Thyroid gland (tissue), 4 donors: ENCODE data around the gene EPB41L5. TPM values are rescaled to one million over a fixed set of nuclear protein-coding genes. Genes with fewer than 3 reads are reported as not detected.
"Not testable (repeated sequence)": the region's sequence is repeated elsewhere in the genome, so short reads cannot be mapped to it uniquely, and the experiment has no call there.

Source experiments
- DNase-seq, 2 donors: peaks; one replicate each; pipeline ENCODE4 v3.0.0-alpha.2; 2019
- H3K27ac ChIP-seq, 3 donors: fragments of 200-600 bp; sonication (generic); 1 replicate in 2 of 3; 2 replicates in 1 of 3; pipeline ENCODE4 v1.5.1; 2016 to 2019; ENCODE audit warnings: mild to moderate bottlenecking in 1 of 3, moderate library complexity in 1 of 3
- H3K27me3 ChIP-seq: fragments of 200-600 bp; sonication (generic); one replicate; pipeline ENCODE4 v1.5.1; 2019
- H3K36me3 ChIP-seq, 2 donors: fragments of 200-600 bp; sonication (generic); one replicate each; pipeline ENCODE4 v1.5.1; 2016 to 2019
- H3K4me1 ChIP-seq, 2 donors: fragments of 200-600 bp; sonication (generic); one replicate each; pipeline ENCODE4 v1.5.1; 2017 to 2019
- H3K4me3 ChIP-seq, 3 donors: fragments of 200-600 bp; sonication (generic); replicated peaks in 1 of 3; 1 replicate in 2 of 3; 2 replicates in 1 of 3; pipeline ENCODE4 v1.5.1; 2016; ENCODE audit warnings: mild to moderate bottlenecking in 1 of 3
- H3K9me3 ChIP-seq: fragments of 200-600 bp; sonication (generic); one replicate; pipeline ENCODE4 v1.5.1; 2017
- CTCF ChIP-seq, 6 experiments: fragments of 200-600 bp in 3 of 6; fragments of 450-650 bp in 3 of 6; sonication (generic) in 3 of 6; IDR thresholded peaks; one replicate each; pipeline ENCODE4 v1.5.1; 2016 to 2019; ENCODE audit warnings: antibody characterized with exemption in 6 of 6, mild to moderate bottlenecking in 2 of 6, inconsistent platforms in 1 of 6, moderate library complexity in 1 of 6
- POLR2A ChIP-seq, 2 donors: fragments of 450-650 bp; IDR thresholded peaks; one replicate each; pipeline ENCODE4 v1.6.1; 2017; ENCODE audit warnings: antibody characterized with exemption in 2 of 2, mild to moderate bottlenecking in 2 of 2, moderate library complexity in 1 of 2
- WGBS, 2 donors: methylation state at CpG; one replicate each; pipeline ENCODE4 v1.1.5; 2017; 5-methylcytosine and 5-hydroxymethylcytosine counted together
- intact Hi-C: fragments of 100-400 bp; cut with DNase I; formaldehyde crosslinking; loops from one replicate; pipeline ENCODE4 v1.15.1; 2023
- total RNA-seq, 4 donors: library from RNA; depleted of rRNA; stranded (reverse); fragments of >200 nt; gene quantifications; one replicate each; pipeline ENCODE4 v1.2.3, GENCODE V29; 2016

Gene EPB41L5
- total RNA-seq, 4 donors from 2014 or later, result 82.2 to 126 (median 116) TPM

GRCh38 chr2:120059483-120059882 lies 46.6 kb downstream of the EPB41L5 start:
- TF ChIP-seq CTCF (IDR thresholded peaks at IDR 0.05), result no peak
- TF ChIP-seq POLR2A (IDR thresholded peaks at IDR 0.05), result no peak
- Histone ChIP-seq H3K9me3 (no peaks in the 10 kb centered on the region), H3K36me3 (no peaks in the 10 kb centered on the region), H3K4me1 (peaks cover 0 to 6% of the 10 kb centered on the region in 2 donors), H3K27me3 (no peaks in the 10 kb centered on the region), H3K4me3 (no peak overlapping the region), H3K27ac (no peak overlapping the region)
- intact Hi-C loops, result no loop called here
- peak; percentile 6 to 19 for DNase-seq
- WGBS, 2 donors, result 89 to 93% methylated on average over 8 of the region's 8 CpGs

- DNase-seq, result no peak
- Histone ChIP-seq H3K36me3 (no peaks in the 10 kb centered on the region), H3K27me3 (no peaks in the 10 kb centered on the region), H3K4me3 (no peak overlapping the region), H3K27ac (no peak overlapping the region), H3K9me3 (no peaks in the 10 kb centered on the region), H3K4me1 (peaks cover 4 to 6% of the 10 kb centered on the region in 2 donors)
- WGBS, 2 donors, result 92 to 93% methylated on average over 2 of the region's 2 CpGs
- TF ChIP-seq CTCF (IDR thresholded peaks at IDR 0.05) (no peak), POLR2A (IDR thresholded peaks at IDR 0.05) (no peak)
- intact Hi-C loops, result no loop called here
Measured at GRCh38 chr2:120060088-120060623, 47.3 kb downstream of the EPB41L5 start.

GRCh38 chr2:120064664-120065063 lies 51.8 kb downstream of the EPB41L5 start:
- H3K36me3 ChIP-seq, result no peaks in the 10 kb centered on the region
- TF ChIP-seq CTCF (IDR thresholded peaks at IDR 0.05), result no peak
- no peak for TF ChIP-seq POLR2A (IDR thresholded peaks at IDR 0.05)
- no peak overlapping the region for H3K4me3 ChIP-seq
- H3K27me3 ChIP-seq, result no peaks in the 10 kb centered on the region
- intact Hi-C loops, result no loop called here
- H3K9me3 ChIP-seq, result no peaks in the 10 kb centered on the region
- 41 to 51% methylated on average over 1 of the region's 1 CpG for WGBS, 2 donors
- peaks cover 9 to 13% of the 10 kb centered on the region in 2 donors for H3K4me1 ChIP-seq
- no peak for DNase-seq
- peak overlapping the region in 1 of 3 donors; percentile 8 for H3K27ac ChIP-seq

- TF ChIP-seq POLR2A (IDR thresholded peaks at IDR 0.05), result no peak
- no peak for TF ChIP-seq CTCF (IDR thresholded peaks at IDR 0.05)
- Histone ChIP-seq H3K36me3 (no peaks in the 10 kb centered on the region), H3K27ac (peak overlapping the region in 1 of 3 donors; percentile 13), H3K4me3 (no peak overlapping the region), H3K9me3 (no peaks in the 10 kb centered on the region), H3K27me3 (no peaks in the 10 kb centered on the region), H3K4me1 (peaks cover 6 to 13% of the 10 kb centered on the region in 2 donors)
- DNase-seq, result no peak
- 64 to 68% methylated on average over 6 of the region's 6 CpGs for WGBS, 2 donors
- intact Hi-C loops, result no loop called here
Measured at GRCh38 chr2:120066800-120067547, 54.1 kb downstream of the EPB41L5 start.

GRCh38 chr2:120068040-120068658 lies 55.3 kb downstream of the EPB41L5 start:
- intact Hi-C loops, result not testable (repeated sequence)
- WGBS, 2 donors, result 94 to 95% methylated on average over 19 to 20 of the region's 20 CpGs

More at GRCh38 chr2:120068040-120068658, 55.3 kb downstream of the EPB41L5 start:
- H3K4me3 ChIP-seq, H3K9me3 ChIP-seq, H3K27ac ChIP-seq, H3K27me3 ChIP-seq, H3K36me3 ChIP-seq, DNase-seq: not testable (repeated sequence)
- H3K4me1 ChIP-seq, result peaks cover 6 to 13% of the 10 kb centered on the region in 2 donors
